ENCODE measurements around the gene CYP1A2.

DNA sequence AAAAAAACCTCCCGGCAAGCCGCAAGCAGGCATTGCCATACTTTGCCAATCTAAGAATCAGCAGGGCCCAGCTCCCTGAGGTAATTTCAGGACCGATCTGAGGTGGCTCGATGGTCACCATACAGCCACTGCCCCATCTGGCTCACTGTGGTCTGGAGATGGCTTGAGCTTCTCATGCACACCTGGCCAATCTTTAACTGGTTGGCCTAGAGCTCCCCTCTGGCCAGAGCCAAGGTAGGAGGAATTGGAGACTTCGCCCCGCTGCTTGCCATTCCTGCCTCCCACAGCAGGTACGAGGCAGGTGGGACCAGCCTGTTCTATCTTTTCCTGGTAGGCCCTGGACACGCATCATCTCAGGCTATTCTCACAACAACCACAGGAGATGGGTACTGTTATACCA is 10.1 kb downstream of the CYP1A2 start:
- TF ChIP-seq, protein P1, sequence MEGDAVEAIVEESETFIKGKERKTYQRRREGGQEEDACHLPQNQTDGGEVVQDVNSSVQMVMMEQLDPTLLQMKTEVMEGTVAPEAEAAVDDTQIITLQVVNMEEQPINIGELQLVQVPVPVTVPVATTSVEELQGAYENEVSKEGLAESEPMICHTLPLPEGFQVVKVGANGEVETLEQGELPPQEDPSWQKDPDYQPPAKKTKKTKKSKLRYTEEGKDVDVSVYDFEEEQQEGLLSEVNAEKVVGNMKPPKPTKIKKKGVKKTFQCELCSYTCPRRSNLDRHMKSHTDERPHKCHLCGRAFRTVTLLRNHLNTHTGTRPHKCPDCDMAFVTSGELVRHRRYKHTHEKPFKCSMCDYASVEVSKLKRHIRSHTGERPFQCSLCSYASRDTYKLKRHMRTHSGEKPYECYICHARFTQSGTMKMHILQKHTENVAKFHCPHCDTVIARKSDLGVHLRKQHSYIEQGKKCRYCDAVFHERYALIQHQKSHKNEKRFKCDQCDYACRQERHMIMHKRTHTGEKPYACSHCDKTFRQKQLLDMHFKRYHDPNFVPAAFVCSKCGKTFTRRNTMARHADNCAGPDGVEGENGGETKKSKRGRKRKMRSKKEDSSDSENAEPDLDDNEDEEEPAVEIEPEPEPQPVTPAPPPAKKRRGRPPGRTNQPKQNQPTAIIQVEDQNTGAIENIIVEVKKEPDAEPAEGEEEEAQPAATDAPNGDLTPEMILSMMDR (IDR thresholded peaks at IDR 0.05) = no peak
- TF ChIP-seq POLR2A (IDR thresholded peaks at IDR 0.05) = no peak

Measured in ovary (tissue), 3 donors.